Measurements from ENCODE around the gene MEGF9. TPM values are rescaled to one million over a fixed set of nuclear protein-coding genes. Genes with fewer than 3 reads are reported as not detected.

MEGF9 gene
- total RNA-seq, 2 experiments from 2014 or later = 3.8 TPM

DNA sequence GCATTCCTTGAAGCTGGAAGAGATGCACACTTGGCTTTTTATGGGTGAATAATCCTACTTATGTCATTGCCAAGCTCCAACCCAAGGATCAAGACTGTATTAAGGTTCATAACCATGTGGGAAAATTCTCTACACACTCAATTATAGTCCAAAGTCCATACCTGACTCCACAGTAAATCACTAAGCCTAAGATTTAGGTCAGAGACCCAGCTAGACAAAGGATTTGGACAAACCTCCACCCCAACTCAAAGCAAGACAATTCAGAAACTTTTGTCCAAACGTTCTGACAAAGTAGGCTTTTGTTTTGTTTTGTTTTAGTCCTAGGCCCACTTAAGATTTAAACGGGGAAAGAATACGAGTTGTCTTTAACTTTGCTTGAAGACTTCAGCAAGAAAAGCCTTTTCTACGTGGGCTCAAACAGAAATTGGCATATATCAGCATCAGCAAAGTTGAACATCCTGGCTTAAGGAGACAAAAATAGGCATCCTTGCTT lies 1.7 kb downstream of the MEGF9 start:
- no peaks in the 10 kb centered on the region for H3K36me3 Mint-ChIP-seq (ENCODE audit: low read depth)
- H3K27ac Mint-ChIP-seq = no peak overlapping the region
- H3K9me3 Mint-ChIP-seq = no peaks in the 10 kb centered on the region
- intact Hi-C loops (cut with micrococcal nuclease) = loop anchor here (1.0 to 5.0 kb wide), 4 partner anchors 80 to 490 kb away; partner anchors contain the start of genes FBXW2 and RAB14
- no peak for DNase-seq
- CTCF ChIA-PET = interaction anchor here (1.6 kb wide), 1 partner anchor 93 kb away, joined by 8 read pairs; no protein-coding TSS in a partner anchor
- H3K4me3 Mint-ChIP-seq = peak overlapping the region; percentile 84
- peaks cover 43% of the 10 kb centered on the region for H3K4me1 Mint-ChIP-seq (ENCODE audit: low read depth)
- no peaks in the 10 kb centered on the region for H3K27me3 Mint-ChIP-seq (ENCODE audit: low read depth)

DNA sequence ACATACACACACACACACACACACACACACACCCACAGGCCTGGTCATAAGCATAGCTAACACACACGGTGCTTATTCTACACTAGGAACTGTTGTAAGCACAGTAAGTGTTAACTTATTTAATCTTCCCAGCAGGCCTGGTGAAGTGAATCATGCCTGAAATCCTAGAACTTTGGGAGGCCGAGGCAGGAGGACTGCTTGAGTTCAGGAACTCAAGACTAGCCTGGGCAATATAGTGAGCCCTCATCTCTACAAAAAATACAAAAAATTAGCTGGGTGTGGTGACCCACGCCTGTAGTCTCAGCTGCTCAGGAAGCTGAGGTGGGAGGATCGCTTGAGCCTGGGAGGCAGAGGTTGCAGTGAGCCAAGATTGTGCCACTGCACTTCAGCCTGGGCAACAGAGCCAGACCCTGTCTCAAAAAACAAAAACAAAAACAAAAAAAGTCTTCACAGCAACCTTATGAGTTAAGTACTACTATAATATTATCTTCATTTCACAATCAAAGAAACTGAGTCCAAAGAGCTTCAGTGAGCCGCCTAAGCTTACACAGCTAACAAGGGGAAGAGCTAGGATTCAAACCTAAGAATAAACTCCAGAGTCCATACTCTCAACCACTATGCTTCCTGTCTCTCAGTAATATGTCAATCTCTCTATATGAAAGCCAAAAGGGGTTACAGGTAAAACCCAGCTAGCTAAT lies 2.3 kb downstream of the MEGF9 start:
- Mint-ChIP-seq H3K9me3 (no peaks in the 10 kb centered on the region), H3K4me3 (peak overlapping the region; percentile 84), H3K27ac (peak overlapping the region; percentile 56), H3K27me3 (ENCODE audit: low read depth) (no peaks in the 10 kb centered on the region), H3K36me3 (ENCODE audit: low read depth) (no peaks in the 10 kb centered on the region), H3K4me1 (ENCODE audit: low read depth) (peaks cover 43% of the 10 kb centered on the region)
- intact Hi-C loops (cut with micrococcal nuclease) = loop anchor here (1.0 to 5.0 kb wide), 4 partner anchors 80 to 490 kb away; partner anchors contain the start of genes FBXW2 and RAB14
- peak; percentile 35 for DNase-seq
- CTCF ChIA-PET = interaction anchor here (1.0 to 1.6 kb wide), 2 partner anchors 92 to 348 kb away, joined by 3 to 8 read pairs; no protein-coding TSS in a partner anchor

DNA sequence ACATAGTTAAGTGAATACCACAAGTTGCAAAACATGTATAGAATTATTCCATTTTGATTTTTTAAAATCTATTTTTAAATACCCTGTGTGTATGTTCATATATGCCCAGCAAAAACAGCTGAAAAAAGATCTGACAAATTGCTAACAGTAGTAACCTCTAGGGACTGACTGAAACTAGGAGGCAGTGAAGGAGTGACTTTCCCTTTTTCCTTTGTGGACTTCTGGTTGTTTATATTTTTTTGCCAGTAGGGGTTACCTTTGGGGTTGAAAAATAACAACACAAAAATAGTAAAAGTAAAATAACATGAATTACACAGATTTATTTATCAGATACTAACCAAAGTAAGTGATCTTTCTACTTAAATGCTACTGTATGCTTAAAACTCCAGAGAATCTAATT lies 2.9 kb downstream of the MEGF9 start:
- intact Hi-C loops (cut with micrococcal nuclease) = loop anchor here (5.0 kb wide), 3 partner anchors 81 to 491 kb away; partner anchors contain the start of genes FBXW2 and RAB14
- Mint-ChIP-seq H3K9me3 (no peaks in the 10 kb centered on the region), H3K27ac (peak overlapping the region; percentile 56), H3K4me1 (ENCODE audit: low read depth) (peaks cover 43% of the 10 kb centered on the region), H3K4me3 (no peak overlapping the region), H3K36me3 (ENCODE audit: low read depth) (no peaks in the 10 kb centered on the region), H3K27me3 (ENCODE audit: low read depth) (no peaks in the 10 kb centered on the region)
- DNase-seq = no peak
- CTCF ChIA-PET = interaction anchor here (0.9 to 1.0 kb wide), 2 partner anchors 88 to 348 kb away, joined by 3 read pairs; no protein-coding TSS in a partner anchor

DNA sequence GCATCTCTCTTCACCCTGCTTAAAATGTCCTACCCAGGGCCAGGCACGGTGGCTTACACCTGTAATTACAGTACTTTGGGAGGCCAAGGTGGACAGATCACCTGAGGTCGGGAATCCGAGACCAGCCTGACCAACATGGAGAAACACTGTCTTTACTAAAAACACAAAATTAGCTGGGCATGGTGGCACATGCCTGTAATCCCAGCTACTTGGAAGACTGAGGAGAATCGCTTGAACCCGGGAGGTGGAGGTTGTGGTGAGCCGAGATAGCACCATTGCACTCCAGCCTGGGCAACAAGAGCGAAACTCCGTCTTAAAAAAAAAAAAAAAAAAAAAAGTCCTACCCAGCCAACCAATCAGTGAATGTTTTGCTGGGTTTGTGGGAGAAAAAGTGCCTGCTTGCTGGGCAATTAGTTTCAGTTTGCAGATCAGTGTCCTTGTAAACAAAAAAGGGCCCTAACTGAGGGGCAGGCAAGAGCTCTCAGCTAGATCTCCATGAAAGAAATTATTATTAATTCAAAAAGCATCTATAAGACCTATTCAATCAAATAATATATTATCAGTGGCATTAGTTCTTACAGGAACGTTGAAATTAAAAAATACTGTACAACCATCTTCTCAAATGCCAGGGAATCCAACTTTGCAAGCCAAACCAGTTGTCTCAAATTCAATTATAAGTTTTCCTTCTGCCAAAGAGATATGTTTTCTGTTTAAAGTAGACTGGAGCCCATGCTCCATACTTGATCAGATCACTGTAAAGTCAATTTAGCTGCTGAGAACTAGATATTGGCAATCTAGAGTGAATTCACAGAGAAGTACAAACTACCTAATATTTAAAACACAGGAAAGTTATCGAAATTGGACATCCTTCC lies 3.9 kb downstream of the MEGF9 start:
- Mint-ChIP-seq H3K27me3 (ENCODE audit: low read depth) (no peaks in the 10 kb centered on the region), H3K27ac (peak overlapping the region; percentile 77), H3K36me3 (ENCODE audit: low read depth) (no peaks in the 10 kb centered on the region), H3K4me1 (ENCODE audit: low read depth) (peaks cover 43% of the 10 kb centered on the region), H3K4me3 (peak overlapping the region; percentile 68), H3K9me3 (no peaks in the 10 kb centered on the region)
- peak; percentile 33 for DNase-seq
- CTCF ChIA-PET = interaction anchor here (0.7 to 1.9 kb wide), 3 partner anchors 87 to 93 kb away, joined by 3 to 7 read pairs (median 3); no protein-coding TSS in a partner anchor
- intact Hi-C loops (cut with micrococcal nuclease) = loop anchor here (1.0 to 5.0 kb wide), 4 partner anchors 13 to 492 kb away; partner anchors contain the start of genes FBXW2 and RAB14

DNA sequence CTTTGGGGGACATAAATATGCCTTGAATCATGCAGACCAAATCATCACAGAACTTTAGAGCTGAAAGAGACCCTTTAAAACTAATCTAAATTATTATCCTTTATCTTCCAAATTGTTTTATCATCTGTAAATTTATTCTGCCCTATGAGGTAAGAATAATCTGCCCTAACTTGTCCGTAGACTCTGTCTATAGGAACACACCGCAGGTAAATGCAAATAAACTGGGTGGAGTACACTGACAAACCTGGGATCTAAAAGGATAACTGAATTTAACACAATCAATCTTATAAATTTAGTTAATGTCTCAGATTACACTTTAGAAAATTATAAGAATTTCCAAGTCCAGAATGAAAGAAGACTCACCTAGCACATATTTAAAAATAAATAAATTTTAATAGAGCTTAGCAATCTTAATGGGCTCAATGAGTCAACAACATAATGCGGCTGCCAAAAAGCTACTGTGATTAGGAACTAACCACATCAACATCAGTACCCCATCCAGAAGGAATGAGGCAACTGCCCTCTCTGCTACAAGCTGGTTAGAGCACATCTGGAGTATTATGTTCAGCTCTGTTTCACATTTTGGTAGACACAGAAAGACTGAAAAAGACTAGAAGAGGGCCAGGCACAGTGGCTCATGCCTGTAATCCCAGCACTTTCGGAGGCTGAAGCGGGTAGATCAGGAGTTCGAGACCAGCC lies 5.6 kb downstream of the MEGF9 start:
- Mint-ChIP-seq H3K9me3 (no peaks in the 10 kb centered on the region), H3K4me3 (no peak overlapping the region), H3K27me3 (ENCODE audit: low read depth) (no peaks in the 10 kb centered on the region), H3K4me1 (ENCODE audit: low read depth) (peaks cover 43% of the 10 kb centered on the region), H3K36me3 (ENCODE audit: low read depth) (no peaks in the 10 kb centered on the region), H3K27ac (no peak overlapping the region)
- CTCF ChIA-PET = interaction anchor here (0.9 to 1.9 kb wide), 2 partner anchors 89 to 610 kb away, joined by 4 to 7 read pairs; no protein-coding TSS in a partner anchor
- intact Hi-C loops (cut with micrococcal nuclease) = no loop called here
- DNase-seq = no peak

DNA sequence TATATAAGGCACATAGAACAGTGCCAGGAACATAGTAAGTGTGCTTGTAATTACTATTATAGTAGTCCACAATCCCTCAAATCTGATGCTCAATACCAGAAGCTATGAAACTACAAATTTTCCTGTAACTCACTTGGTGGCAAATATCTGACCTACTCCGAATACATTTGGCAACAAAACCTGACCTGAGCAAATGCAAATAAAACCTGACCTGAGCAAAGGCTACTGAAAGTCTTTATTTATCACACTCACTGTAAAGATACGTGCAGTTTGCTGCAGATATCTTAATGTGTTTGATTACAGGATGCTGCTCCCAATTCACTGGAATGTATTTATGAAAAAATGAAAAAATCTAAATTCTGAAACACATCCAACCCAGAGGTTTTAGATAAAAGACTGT lies 7.1 kb downstream of the MEGF9 start:
- Mint-ChIP-seq H3K9me3 (no peaks in the 10 kb centered on the region), H3K27me3 (ENCODE audit: low read depth) (no peaks in the 10 kb centered on the region), H3K4me1 (ENCODE audit: low read depth) (peaks cover 32% of the 10 kb centered on the region), H3K27ac (no peak overlapping the region), H3K4me3 (no peak overlapping the region), H3K36me3 (ENCODE audit: low read depth) (no peaks in the 10 kb centered on the region)
- no peak for DNase-seq
- intact Hi-C loops (cut with micrococcal nuclease) = no loop called here
- CTCF ChIA-PET = no interaction called here

DNA sequence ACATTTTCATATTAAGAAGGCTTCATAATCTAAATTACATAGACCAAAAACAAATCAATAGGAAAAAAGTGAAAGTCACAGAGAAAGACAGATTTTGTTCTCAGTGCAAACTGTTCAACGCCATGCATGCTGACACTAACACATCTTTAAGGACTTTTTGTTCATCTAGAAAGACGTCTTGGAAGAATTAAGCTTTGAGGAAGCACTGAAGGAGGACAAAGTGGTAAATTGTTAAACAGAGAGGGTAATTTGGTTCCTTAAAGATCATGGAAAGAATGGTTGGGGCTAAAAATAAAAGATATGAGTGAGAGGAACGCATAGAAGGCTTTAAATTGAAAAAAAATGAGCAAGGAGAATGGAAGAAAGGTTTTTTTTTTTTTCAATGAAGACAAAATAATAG lies 9.1 kb downstream of the MEGF9 start:
- Mint-ChIP-seq H3K4me1 (ENCODE audit: low read depth) (peaks cover 13% of the 10 kb centered on the region), H3K4me3 (no peak overlapping the region), H3K27ac (no peak overlapping the region), H3K9me3 (no peaks in the 10 kb centered on the region), H3K36me3 (ENCODE audit: low read depth) (no peaks in the 10 kb centered on the region), H3K27me3 (ENCODE audit: low read depth) (no peaks in the 10 kb centered on the region)
- CTCF ChIA-PET = no interaction called here
- intact Hi-C loops (cut with micrococcal nuclease) = no loop called here
- DNase-seq = no peak

DNA sequence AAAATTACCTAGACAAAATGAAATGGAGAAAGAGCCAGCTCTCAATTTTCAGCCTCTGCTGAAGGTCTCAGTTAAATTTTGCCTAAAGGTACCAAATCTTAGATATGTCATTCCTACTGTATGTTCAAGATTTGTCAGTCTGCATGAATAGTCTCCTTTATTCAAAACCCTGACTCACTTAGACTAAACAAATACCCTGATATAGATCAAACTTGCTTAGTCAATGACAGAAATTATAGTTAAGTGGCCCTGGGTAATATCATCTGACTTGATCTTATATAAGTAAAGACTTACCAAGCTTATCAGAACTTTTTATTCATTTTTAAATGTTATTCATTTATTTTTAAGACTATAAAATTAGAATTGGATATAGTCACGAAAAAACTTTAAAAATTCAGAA lies 12.2 kb downstream of the MEGF9 start:
- no peaks in the 10 kb centered on the region for H3K27me3 Mint-ChIP-seq (ENCODE audit: low read depth)
- no peak overlapping the region for H3K27ac Mint-ChIP-seq
- H3K9me3 Mint-ChIP-seq = no peaks in the 10 kb centered on the region
- intact Hi-C loops (cut with micrococcal nuclease) = no loop called here
- H3K4me3 Mint-ChIP-seq = no peak overlapping the region
- H3K36me3 Mint-ChIP-seq (ENCODE audit: low read depth) = no peaks in the 10 kb centered on the region
- DNase-seq = no peak
- CTCF ChIA-PET = no interaction called here
- H3K4me1 Mint-ChIP-seq (ENCODE audit: low read depth) = peaks cover 11% of the 10 kb centered on the region

DNA sequence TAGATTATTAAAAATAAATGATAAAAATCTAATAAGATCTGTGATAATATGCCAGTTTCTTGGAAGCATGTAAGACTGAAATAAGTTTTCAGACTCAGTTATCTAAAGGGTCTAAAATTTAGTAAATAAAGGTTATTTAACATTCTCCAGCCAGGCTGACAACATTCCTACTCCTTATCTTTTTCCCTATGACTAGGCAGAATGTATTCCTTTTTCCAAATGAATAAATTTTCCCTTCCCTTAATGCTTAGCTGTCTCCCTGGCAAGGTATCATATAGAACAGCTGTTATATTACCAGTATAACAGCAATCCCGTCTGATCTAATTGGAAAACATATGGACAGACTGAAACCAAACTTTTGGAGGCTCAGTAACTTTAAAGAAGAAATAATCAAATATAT lies 13.0 kb downstream of the MEGF9 start:
- Mint-ChIP-seq H3K4me1 (ENCODE audit: low read depth) (peaks cover 14% of the 10 kb centered on the region), H3K27me3 (ENCODE audit: low read depth) (no peaks in the 10 kb centered on the region), H3K36me3 (ENCODE audit: low read depth) (no peaks in the 10 kb centered on the region), H3K9me3 (no peaks in the 10 kb centered on the region), H3K4me3 (no peak overlapping the region), H3K27ac (no peak overlapping the region)
- CTCF ChIA-PET = no interaction called here
- intact Hi-C loops (cut with micrococcal nuclease) = no loop called here
- DNase-seq = no peak

DNA sequence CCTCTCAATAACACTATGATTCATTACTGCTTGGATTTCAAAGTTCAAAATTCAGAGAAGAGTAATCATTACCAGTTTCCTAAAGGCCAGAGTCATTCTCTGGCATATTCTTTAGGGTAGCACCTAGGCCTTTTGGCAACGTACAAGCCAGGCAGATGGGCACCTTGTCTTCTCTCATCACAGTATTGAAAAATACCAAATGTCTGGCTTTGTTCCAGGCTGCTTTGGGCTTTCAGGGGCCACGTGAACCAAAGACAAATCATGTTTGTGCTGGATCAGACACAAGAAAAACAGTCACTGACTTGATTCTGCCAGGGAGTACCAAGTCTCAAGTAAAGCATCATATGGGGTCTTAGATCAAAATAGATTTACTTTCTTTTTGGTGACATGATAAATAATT lies 15.5 kb downstream of the MEGF9 start:
- CTCF ChIA-PET = no interaction called here
- Mint-ChIP-seq H3K27me3 (ENCODE audit: low read depth) (no peaks in the 10 kb centered on the region), H3K27ac (no peak overlapping the region), H3K4me1 (ENCODE audit: low read depth) (peaks cover 24% of the 10 kb centered on the region), H3K4me3 (no peak overlapping the region), H3K9me3 (no peaks in the 10 kb centered on the region), H3K36me3 (ENCODE audit: low read depth) (no peaks in the 10 kb centered on the region)
- intact Hi-C loops (cut with micrococcal nuclease) = no loop called here
- no peak for DNase-seq

DNA sequence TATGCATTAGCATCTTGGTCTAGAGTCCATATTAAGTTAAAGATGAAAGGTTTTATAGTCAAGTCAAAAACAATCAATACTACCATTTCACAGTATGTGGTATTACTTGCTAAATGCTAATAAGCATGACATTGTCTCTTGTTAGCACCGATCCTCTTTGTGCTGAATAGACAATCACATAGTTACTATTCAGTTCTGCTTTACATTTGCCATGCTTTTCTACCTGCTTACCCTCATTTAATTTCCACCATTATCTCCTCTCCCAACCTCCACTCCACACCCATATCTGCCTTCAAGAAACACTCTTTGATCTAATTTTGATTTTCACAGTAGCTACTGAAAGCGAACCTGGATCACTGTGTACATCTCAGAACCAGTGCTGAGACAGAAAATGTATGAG lies 16.8 kb downstream of the MEGF9 start:
- no peak for DNase-seq
- Mint-ChIP-seq H3K27ac (no peak overlapping the region), H3K36me3 (ENCODE audit: low read depth) (no peaks in the 10 kb centered on the region), H3K27me3 (ENCODE audit: low read depth) (no peaks in the 10 kb centered on the region), H3K4me1 (ENCODE audit: low read depth) (peaks cover 34% of the 10 kb centered on the region), H3K4me3 (no peak overlapping the region), H3K9me3 (no peaks in the 10 kb centered on the region)
- intact Hi-C loops (cut with micrococcal nuclease) = loop anchor here (1.0 kb wide), 1 partner anchor 13 kb away; no protein-coding TSS in a partner anchor
- CTCF ChIA-PET = interaction anchor here (0.7 to 1.1 kb wide), 2 partner anchors 80 to 425 kb away, joined by 3 to 4 read pairs; no protein-coding TSS in a partner anchor
